ENCODE data around the gene GMIP.
"Not testable (repeated sequence)": the region's sequence is repeated elsewhere in the genome, so short reads cannot be mapped to it uniquely, and the experiment has no call there.

The GMIP gene

GRCh38 chr19:19643158-19644053, at the start of gene GMIP:
Gene GMIP (minus strand): TSS chr19:19643657. CDS start chr19:19643529, 128 bp downstream.
- peak; percentile 63 for DNase-seq

GRCh38 chr19:19691683-19692082, 48.2 kb upstream of the GMIP start:
- no peak for DNase-seq

GRCh38 chr19:19689023-19689422, 45.6 kb upstream of the GMIP start:
- not testable (repeated sequence) for DNase-seq

GRCh38 chr19:19687090-19687489, 43.6 kb upstream of the GMIP start:
- peak; percentile 17 for DNase-seq

- no peak for DNase-seq
Measured at GRCh38 chr19:19686580-19686979, 43.1 kb upstream of the GMIP start.

GRCh38 chr19:19686119-19686518, 42.7 kb upstream of the GMIP start:
- DNase-seq, result not testable (repeated sequence)

GRCh38 chr19:19679176-19680073, 36.0 kb upstream of the GMIP start:
- DNase-seq, result no peak

- no peak for DNase-seq
Measured at GRCh38 chr19:19677579-19677978, 34.1 kb upstream of the GMIP start.

GRCh38 chr19:19674315-19674714, 30.9 kb upstream of the GMIP start:
- DNase-seq, result no peak

- DNase-seq, result no peak
Measured at GRCh38 chr19:19672816-19673215, 29.4 kb upstream of the GMIP start.

GRCh38 chr19:19670070-19670551, 26.7 kb upstream of the GMIP start:
- no peak for DNase-seq

GRCh38 chr19:19668230-19669012, 25.0 kb upstream of the GMIP start, which contains the start of gene ZNF101:
Gene ZNF101 (plus strand): TSS chr19:19668839. CDS start chr19:19668964, 125 bp downstream.
- peak; percentile 98 for DNase-seq

- DNase-seq, result not testable (repeated sequence)
Measured at GRCh38 chr19:19665420-19665948, 22.0 kb upstream of the GMIP start.

- DNase-seq, result peak; percentile 98
Measured at GRCh38 chr19:19663256-19664120, 20.0 kb upstream of the GMIP start, which contains the start of gene ATP13A1. Gene ATP13A1 (minus strand): TSS chr19:19663676. CDS start chr19:19663666, 10 bp downstream.

- DNase-seq, result no peak
Measured at GRCh38 chr19:19662871-19663255, 19.4 kb upstream of the GMIP start.

GRCh38 chr19:19662344-19662743, 18.9 kb upstream of the GMIP start:
- no peak for DNase-seq

GRCh38 chr19:19661675-19662251, 18.3 kb upstream of the GMIP start:
- peak; percentile 45 for DNase-seq

GRCh38 chr19:19661141-19661674, 17.8 kb upstream of the GMIP start:
- DNase-seq, result no peak

- DNase-seq, result no peak
Measured at GRCh38 chr19:19659646-19660245, 16.3 kb upstream of the GMIP start.

GRCh38 chr19:19657397-19657783, 13.9 kb upstream of the GMIP start:
- peak; percentile 29 for DNase-seq
